SK-N-SH treated with all-trans-retinoic acid at 6 μM for 48 hours (cell line): ENCODE results near the gene TMBIM6.

Experiments
- ATAC-seq: fragments of 200-7000 bp; cut with Tn5 transposase; 3 replicates; pipeline ENCODE4 v1.9.1; 2020; ENCODE audit warnings: mild to moderate bottlenecking, moderate library complexity
- ARNTL ChIP-seq: fragments of 450-650 bp; formaldehyde crosslinking; IDR thresholded peaks from 2 replicates; pipeline ENCODE4 v1.5.0; 2020; ENCODE audit warnings: low read depth, mild to moderate bottlenecking, moderate library complexity, borderline replicate concordance
- BACH2 ChIP-seq: fragments of 250-450 bp; sonication (Bioruptor Pico); IDR thresholded peaks from 2 replicates; pipeline ENCODE4 v1.9.0; 2021; ENCODE audit warnings: mild to moderate bottlenecking, borderline replicate concordance
- CREB5 ChIP-seq: fragments of 250-450 bp; sonication (Bioruptor Pico); IDR thresholded peaks from 2 replicates; pipeline ENCODE4 v1.5.1; 2020; ENCODE audit warnings: low read depth, mild to moderate bottlenecking, moderate library complexity
- CSDC2 ChIP-seq: fragments of 250-450 bp; sonication (Bioruptor Pico); IDR thresholded peaks from 2 replicates; pipeline ENCODE4 v1.5.0; 2020; ENCODE audit warnings: mild to moderate bottlenecking, moderate library complexity
- ISL1 ChIP-seq: fragments of 250-450 bp; sonication (Bioruptor Pico); IDR thresholded peaks from 2 replicates; pipeline ENCODE4 v2.1.2; 2022; ENCODE audit warnings: mild to moderate bottlenecking, moderate library complexity
- OSR1 ChIP-seq: fragments of 250-450 bp; sonication (Bioruptor Pico); IDR thresholded peaks from 2 replicates; pipeline ENCODE4 v1.8.0; 2022; ENCODE audit warnings: moderate library complexity, mild to moderate bottlenecking, inconsistent platforms
- PPARA ChIP-seq: fragments of 250-450 bp; sonication (Bioruptor Pico); IDR thresholded peaks from 2 replicates; pipeline ENCODE4 v1.5.0; 2020; ENCODE audit warnings: mild to moderate bottlenecking, borderline replicate concordance
- RARB ChIP-seq: fragments of 250-450 bp; sonication (Bioruptor Pico); IDR thresholded peaks from 2 replicates; pipeline ENCODE4 v1.8.0; 2021; ENCODE audit warnings: mild to moderate bottlenecking, moderate library complexity
- TCF4 ChIP-seq: fragments of 250-450 bp; sonication (Bioruptor Pico); IDR thresholded peaks from 2 replicates; pipeline ENCODE4 v1.8.0; 2021; ENCODE audit warnings: mild to moderate bottlenecking, moderate library complexity, borderline replicate concordance
- TOX ChIP-seq: fragments of 250-450 bp; sonication (Bioruptor Pico); IDR thresholded peaks from 2 replicates; pipeline ENCODE4 v1.8.0; 2021; ENCODE audit warnings: mild to moderate bottlenecking, moderate library complexity, borderline replicate concordance
- TSHZ2 ChIP-seq: fragments of 250-450 bp; sonication (Bioruptor Pico); IDR thresholded peaks from 2 replicates; pipeline ENCODE4 v1.5.0; 2020; ENCODE audit warnings: mild to moderate bottlenecking, moderate library complexity
- ZFP3 ChIP-seq: fragments of 250-450 bp; sonication (Bioruptor Pico); IDR thresholded peaks from 2 replicates; pipeline ENCODE4 v1.5.0; 2020; ENCODE audit warnings: mild to moderate bottlenecking, moderate library complexity
- ZFP30 ChIP-seq: fragments of 450-650 bp; formaldehyde crosslinking; IDR thresholded peaks from 2 replicates; pipeline ENCODE4 v1.5.0; 2022; ENCODE audit warnings: mild to moderate bottlenecking, moderate library complexity
- ZNF565 ChIP-seq: fragments of 450-650 bp; formaldehyde crosslinking; conservative IDR thresholded peaks from 2 replicates; pipeline ENCODE4 v1.5.0; 2020; ENCODE audit warnings: low read depth, mild to moderate bottlenecking, moderate library complexity
- ZNF70 ChIP-seq: fragments of 450-650 bp; formaldehyde crosslinking; IDR thresholded peaks from 2 replicates; pipeline ENCODE4 v1.5.0; 2020; ENCODE audit warnings: mild to moderate bottlenecking, moderate library complexity
- ZNF8 ChIP-seq: fragments of 450-650 bp; formaldehyde crosslinking; IDR thresholded peaks from 2 replicates; pipeline ENCODE4 v1.5.0; 2020; ENCODE audit warnings: mild to moderate bottlenecking, moderate library complexity
- TF ChIP-seq, protein P1 (sequence below): fragments of 250-450 bp; sonication (Bioruptor Pico); IDR thresholded peaks from 2 replicates; pipeline ENCODE4 v1.8.0; 2020; ENCODE audit warnings: mild to moderate bottlenecking, moderate library complexity, borderline replicate concordance
- TF ChIP-seq, protein P2 (sequence below): fragments of 250-450 bp; sonication (Bioruptor Pico); IDR thresholded peaks from 2 replicates; pipeline ENCODE4 v1.5.1; 2021; ENCODE audit warnings: mild to moderate bottlenecking, moderate library complexity
- TF ChIP-seq, protein P3 (sequence below): fragments of 250-450 bp; sonication (Bioruptor Pico); IDR thresholded peaks from 2 replicates; pipeline ENCODE4 v1.8.0; 2021; ENCODE audit warnings: low read depth, mild to moderate bottlenecking, moderate library complexity, borderline replicate concordance

Gene TMBIM6

GRCh38 chr12:49795654-49796105 is 54.3 kb downstream of the TMBIM6 start:
- ATAC-seq, result no peak
- no peak for TF ChIP-seq TOX (CRISPR knock-in tag)
- no peak for TF ChIP-seq TCF4 (CRISPR knock-in tag)
- no peak for TF ChIP-seq TSHZ2
- TF ChIP-seq, protein P1, sequence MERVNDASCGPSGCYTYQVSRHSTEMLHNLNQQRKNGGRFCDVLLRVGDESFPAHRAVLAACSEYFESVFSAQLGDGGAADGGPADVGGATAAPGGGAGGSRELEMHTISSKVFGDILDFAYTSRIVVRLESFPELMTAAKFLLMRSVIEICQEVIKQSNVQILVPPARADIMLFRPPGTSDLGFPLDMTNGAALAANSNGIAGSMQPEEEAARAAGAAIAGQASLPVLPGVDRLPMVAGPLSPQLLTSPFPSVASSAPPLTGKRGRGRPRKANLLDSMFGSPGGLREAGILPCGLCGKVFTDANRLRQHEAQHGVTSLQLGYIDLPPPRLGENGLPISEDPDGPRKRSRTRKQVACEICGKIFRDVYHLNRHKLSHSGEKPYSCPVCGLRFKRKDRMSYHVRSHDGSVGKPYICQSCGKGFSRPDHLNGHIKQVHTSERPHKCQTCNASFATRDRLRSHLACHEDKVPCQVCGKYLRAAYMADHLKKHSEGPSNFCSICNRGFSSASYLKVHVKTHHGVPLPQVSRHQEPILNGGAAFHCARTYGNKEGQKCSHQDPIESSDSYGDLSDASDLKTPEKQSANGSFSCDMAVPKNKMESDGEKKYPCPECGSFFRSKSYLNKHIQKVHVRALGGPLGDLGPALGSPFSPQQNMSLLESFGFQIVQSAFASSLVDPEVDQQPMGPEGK (CRISPR knock-in tag), result no peak
- no peak for TF ChIP-seq PPARA (CRISPR knock-in tag)
- TF ChIP-seq ZFP3, result no peak
- TF ChIP-seq, protein P2, sequence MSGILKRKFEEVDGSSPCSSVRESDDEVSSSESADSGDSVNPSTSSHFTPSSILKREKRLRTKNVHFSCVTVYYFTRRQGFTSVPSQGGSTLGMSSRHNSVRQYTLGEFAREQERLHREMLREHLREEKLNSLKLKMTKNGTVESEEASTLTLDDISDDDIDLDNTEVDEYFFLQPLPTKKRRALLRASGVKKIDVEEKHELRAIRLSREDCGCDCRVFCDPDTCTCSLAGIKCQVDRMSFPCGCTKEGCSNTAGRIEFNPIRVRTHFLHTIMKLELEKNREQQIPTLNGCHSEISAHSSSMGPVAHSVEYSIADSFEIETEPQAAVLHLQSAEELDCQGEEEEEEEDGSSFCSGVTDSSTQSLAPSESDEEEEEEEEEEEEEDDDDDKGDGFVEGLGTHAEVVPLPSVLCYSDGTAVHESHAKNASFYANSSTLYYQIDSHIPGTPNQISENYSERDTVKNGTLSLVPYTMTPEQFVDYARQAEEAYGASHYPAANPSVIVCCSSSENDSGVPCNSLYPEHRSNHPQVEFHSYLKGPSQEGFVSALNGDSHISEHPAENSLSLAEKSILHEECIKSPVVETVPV, result no peak
- TF ChIP-seq ISL1, result no peak
- TF ChIP-seq, protein P3, sequence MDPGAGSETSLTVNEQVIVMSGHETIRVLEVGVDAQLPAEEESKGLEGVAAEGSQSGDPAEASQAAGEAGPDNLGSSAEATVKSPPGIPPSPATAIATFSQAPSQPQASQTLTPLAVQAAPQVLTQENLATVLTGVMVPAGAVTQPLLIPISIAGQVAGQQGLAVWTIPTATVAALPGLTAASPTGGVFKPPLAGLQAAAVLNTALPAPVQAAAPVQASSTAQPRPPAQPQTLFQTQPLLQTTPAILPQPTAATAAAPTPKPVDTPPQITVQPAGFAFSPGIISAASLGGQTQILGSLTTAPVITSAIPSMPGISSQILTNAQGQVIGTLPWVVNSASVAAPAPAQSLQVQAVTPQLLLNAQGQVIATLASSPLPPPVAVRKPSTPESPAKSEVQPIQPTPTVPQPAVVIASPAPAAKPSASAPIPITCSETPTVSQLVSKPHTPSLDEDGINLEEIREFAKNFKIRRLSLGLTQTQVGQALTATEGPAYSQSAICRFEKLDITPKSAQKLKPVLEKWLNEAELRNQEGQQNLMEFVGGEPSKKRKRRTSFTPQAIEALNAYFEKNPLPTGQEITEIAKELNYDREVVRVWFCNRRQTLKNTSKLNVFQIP (CRISPR knock-in tag), result no peak
- TF ChIP-seq CREB5, result no peak
- no peak for TF ChIP-seq BACH2
- no peak for TF ChIP-seq ZNF8 (CRISPR knock-in tag)
- TF ChIP-seq ARNTL, result no peak

DNA sequence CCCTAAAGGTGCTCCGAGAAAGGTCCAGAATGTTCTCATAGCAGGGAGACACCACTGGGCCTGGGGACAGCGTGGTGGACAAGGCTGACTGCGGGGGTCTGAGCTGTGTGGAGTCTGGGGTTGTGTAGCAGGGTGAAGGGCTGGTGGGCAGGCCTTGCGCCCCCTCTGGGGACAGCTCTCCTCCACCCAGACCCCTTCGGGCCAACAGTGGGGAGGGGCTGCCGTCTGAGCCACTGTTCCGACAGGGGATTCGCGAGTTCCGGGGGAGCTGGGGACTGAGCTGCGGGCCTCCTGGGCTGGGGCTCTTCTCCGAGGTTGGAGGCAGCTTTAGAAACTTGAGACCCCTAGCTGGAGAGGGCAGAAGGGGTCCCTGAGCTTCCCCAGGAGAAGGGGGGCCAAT is 54.8 kb downstream of the TMBIM6 start:
- TF ChIP-seq OSR1, result no peak
- no peak for TF ChIP-seq ISL1
- TF ChIP-seq ZNF565 (CRISPR knock-in tag), result no peak
- no peak for TF ChIP-seq ZNF70 (CRISPR knock-in tag)
- TF ChIP-seq, protein P3 (CRISPR knock-in tag), result no peak
- no peak for TF ChIP-seq ARNTL
- TF ChIP-seq PPARA (CRISPR knock-in tag), result no peak
- no peak for TF ChIP-seq TCF4 (CRISPR knock-in tag)
- no peak for TF ChIP-seq ZNF8 (CRISPR knock-in tag)
- TF ChIP-seq, all 23 proteins: peak for 0
- ATAC-seq, result no peak

DNA sequence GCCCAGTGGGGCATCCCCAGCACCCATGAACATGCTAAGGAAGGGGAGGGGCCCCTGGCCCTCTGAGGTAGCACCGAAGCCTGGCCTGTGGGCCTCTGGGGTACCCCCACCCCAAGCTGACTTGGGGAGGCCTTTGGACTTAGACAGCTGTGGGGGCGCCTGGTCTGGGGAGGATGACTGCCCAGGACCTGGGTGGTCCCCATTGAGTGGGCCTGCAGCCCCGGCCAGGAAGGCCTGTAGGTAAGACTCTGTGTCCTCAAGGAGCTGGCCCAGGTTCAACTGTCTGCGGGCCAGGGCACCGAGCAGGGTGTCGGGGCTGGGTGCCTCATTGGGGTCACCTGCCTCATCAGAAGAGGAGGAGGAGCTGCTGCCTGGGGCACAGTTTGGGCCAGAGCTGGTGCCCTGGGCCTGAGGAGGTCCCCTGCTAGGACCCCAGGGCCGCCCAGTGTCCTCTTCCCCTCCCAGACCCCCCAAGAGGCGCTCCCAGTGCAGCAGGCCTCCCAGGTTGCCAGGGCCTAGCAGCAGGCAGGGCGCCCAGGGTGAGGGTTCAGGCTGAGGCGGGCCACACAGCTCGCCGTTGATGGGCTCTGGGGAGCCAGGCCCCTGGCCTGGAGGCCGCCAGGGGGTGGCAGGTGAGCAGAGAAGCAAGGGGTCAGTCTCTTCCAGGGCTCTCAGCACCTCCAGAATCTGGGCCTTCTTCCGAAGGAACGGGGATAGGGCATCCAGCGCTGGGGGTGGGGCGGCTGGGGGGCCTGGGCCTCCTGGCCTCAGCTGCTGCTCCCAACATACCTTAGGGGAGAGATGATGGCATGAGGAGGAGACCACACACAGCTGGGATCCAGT is 55.5 kb downstream of the TMBIM6 start:
- no peak for ATAC-seq
- TF ChIP-seq ARNTL (no peak), BACH2 (no peak), RARB (CRISPR knock-in tag) (no peak), TOX (CRISPR knock-in tag) (no peak), CSDC2 (no peak), ISL1 (no peak), ZNF70 (CRISPR knock-in tag) (no peak), CREB5 (no peak), ZFP30 (CRISPR knock-in tag) (no peak)
- TF ChIP-seq, protein P2, result no peak
- TF ChIP-seq, protein P3 (CRISPR knock-in tag), result no peak
